GM18498 (cell line): Measurements from ENCODE around the gene FHIT.
"Not testable (repeated sequence)": the region's sequence is repeated elsewhere in the genome, so short reads cannot be mapped to it uniquely, and the experiment has no call there.

ENCODE experiments used
- ATAC-seq: cut with Tn5 transposase; IDR thresholded peaks from one replicate; pipeline ENCODE4 v1.9.1; 2021; ENCODE audit warnings: mild to moderate bottlenecking, moderate library complexity; ENCODE audit not compliant: unreplicated experiment

FHIT gene

GRCh38 chr3:59831394-59831793 is 1419.9 kb downstream of the FHIT start:
- ATAC-seq, result no peak

- no peak for ATAC-seq
Observed at GRCh38 chr3:59829527-59829926, 1421.7 kb downstream of the FHIT start.

GRCh38 chr3:59824876-59825275 is 1426.4 kb downstream of the FHIT start:
- no peak for ATAC-seq

- no peak for ATAC-seq
Observed at GRCh38 chr3:59821274-59821673, 1430.0 kb downstream of the FHIT start.

- no peak for ATAC-seq
Observed at GRCh38 chr3:59820352-59820934, 1430.8 kb downstream of the FHIT start.

GRCh38 chr3:59818919-59819300 is 1432.3 kb downstream of the FHIT start:
- no peak for ATAC-seq

GRCh38 chr3:59818033-59818918 is 1433.0 kb downstream of the FHIT start:
- no peak for ATAC-seq

GRCh38 chr3:59817511-59817910 is 1433.7 kb downstream of the FHIT start:
- ATAC-seq, result no peak

- ATAC-seq, result no peak
Observed at GRCh38 chr3:59816312-59816711, 1434.9 kb downstream of the FHIT start.

GRCh38 chr3:59813148-59813538 is 1438.1 kb downstream of the FHIT start:
- ATAC-seq, result no peak

- no peak for ATAC-seq
Observed at GRCh38 chr3:59812237-59813147, 1438.8 kb downstream of the FHIT start.

GRCh38 chr3:59811160-59811559 is 1440.1 kb downstream of the FHIT start:
- ATAC-seq, result no peak

- ATAC-seq, result no peak
Observed at GRCh38 chr3:59810606-59811005, 1440.6 kb downstream of the FHIT start.

GRCh38 chr3:59809710-59810444 is 1441.4 kb downstream of the FHIT start:
- ATAC-seq, result no peak

- no peak for ATAC-seq
Observed at GRCh38 chr3:59809016-59809415, 1442.2 kb downstream of the FHIT start.

- ATAC-seq, result no peak
Observed at GRCh38 chr3:59808446-59808845, 1442.8 kb downstream of the FHIT start.

GRCh38 chr3:59803268-59803667 is 1448.0 kb downstream of the FHIT start:
- no peak for ATAC-seq

GRCh38 chr3:59802453-59802852 is 1448.8 kb downstream of the FHIT start:
- ATAC-seq, result not testable (repeated sequence)

- ATAC-seq, result no peak
Observed at GRCh38 chr3:59802045-59802444, 1449.2 kb downstream of the FHIT start.

- ATAC-seq, result no peak
Observed at GRCh38 chr3:59800481-59800880, 1450.8 kb downstream of the FHIT start.
